22Rv1 (cell line): ENCODE data around the gene THAP3.

Experiments
- H3K27ac ChIP-seq: fragments of 450-650 bp; 2 replicates; pipeline ENCODE4 v1.5.1; 2017
- CTCF ChIP-seq: fragments of 450-650 bp; IDR thresholded peaks from 2 replicates; pipeline ENCODE4 v1.5.1; 2017; ENCODE audit warnings: mild to moderate bottlenecking
- ZFX ChIP-seq: fragments of 450-650 bp; IDR thresholded peaks from 2 replicates; pipeline ENCODE4 v1.6.1; 2017; ENCODE audit warnings: antibody characterized with exemption, borderline replicate concordance

Gene THAP3

GRCh38 chr1:6623269-6623965 lies 1.3 kb upstream of the THAP3 start:
- TF ChIP-seq CTCF, result no peak
- TF ChIP-seq ZFX, result no peak
- peak overlapping the region; percentile 90 for H3K27ac ChIP-seq

DNA sequence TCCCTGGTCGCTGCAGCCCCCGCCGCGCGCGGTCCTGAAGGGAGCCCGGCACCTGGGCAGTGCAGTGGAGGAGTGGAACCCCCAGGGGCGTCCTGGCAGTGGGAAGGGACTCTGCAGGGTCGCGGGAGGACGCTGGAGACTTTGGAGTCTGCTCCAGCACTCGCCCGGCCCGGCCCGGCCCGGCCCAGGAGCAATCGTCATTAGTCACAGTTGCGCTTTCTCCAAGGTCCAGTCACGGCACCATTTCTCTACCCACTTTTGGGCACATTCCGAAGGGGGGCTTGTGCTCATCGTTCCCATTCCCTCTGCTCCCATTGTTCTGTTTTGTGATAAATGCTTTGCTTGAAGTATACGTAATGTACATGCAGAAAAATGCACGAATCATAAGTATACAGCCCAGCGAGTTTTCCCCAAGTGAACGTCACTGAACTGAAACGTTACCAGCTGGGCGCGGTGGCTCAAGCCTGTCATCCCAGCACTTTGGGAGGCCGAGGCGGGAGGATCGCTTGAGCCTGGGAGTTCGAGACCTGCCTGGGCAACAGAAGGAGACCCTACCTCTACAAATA lies 999 bp downstream of the THAP3 start:
- H3K27ac ChIP-seq, result peak overlapping the region; percentile 90
- TF ChIP-seq ZFX, result no peak
- TF ChIP-seq CTCF, result no peak

DNA sequence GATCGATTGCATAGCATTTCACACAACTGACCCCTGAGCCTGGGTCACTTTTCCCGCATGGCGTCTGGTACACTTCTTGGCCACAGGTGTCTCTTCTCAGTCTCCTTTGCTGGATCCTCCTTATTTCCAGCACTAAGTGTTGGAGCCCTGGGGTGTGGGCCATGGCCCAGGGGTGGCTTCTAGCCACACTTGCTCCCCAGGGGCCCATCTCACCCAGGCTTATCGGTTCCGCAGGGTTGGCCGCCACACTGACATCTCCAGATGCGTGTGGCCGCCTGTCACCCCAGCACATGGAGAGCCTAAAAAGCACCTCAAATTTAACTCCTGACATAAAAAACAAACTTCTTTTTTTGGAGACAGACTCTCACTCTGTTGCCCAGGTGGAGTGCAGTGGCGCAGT lies 2.4 kb downstream of the THAP3 start:
- no peak overlapping the region for H3K27ac ChIP-seq
- TF ChIP-seq CTCF (no peak), ZFX (no peak)

- TF ChIP-seq CTCF (no peak), ZFX (no peak)
- no peak overlapping the region for H3K27ac ChIP-seq
Observed at GRCh38 chr1:6627841-6628545, 3.3 kb downstream of the THAP3 start.

DNA sequence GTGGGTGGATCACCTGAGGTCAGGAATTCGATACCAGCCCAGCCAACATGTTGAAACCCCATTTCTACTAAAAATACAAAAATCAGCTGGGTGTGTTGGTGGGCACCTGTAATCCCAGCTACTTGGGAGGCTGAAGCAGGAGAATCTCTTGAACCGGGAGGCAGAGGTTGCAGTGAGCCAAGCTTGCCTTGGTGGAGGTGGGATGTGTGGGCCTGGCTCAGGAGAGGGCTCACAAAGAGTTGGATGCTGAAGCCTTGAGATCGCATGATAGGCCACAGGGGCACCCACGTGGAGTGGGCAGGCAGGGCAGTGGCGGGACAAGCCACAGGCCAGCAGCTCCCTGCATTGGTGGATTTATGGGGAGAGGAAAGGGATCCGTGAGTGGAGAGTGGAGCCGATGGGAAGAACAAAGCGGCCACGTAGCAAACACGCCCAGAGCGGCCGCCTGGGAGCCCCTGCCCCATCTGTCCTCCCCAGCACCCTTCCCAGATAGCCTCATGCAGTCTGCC lies 4.4 kb downstream of the THAP3 start:
- TF ChIP-seq CTCF (no peak), ZFX (no peak)
- no peak overlapping the region for H3K27ac ChIP-seq

GRCh38 chr1:6630027-6630426 lies 5.4 kb downstream of the THAP3 start:
- no peak overlapping the region for H3K27ac ChIP-seq
- no peak for TF ChIP-seq CTCF
- TF ChIP-seq ZFX, result no peak

DNA sequence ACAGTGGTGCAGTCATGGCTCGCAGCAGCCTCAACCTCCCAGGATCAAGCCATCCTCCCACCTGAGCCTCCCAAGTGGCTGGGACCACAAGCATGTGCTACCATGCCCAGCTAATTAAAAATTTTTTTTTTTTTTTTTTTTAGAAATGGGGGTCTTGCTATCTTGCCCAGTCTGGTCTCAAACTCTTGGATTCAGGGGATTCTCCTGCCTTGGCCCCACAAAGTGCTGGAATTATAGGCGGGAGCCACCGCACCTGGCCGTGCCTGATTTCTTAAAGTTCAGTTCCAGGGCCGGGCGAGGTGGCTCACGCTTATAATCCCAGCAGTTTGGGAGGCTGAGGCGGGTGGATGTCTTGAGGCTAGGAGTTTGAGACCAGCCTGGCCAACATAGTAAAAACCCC lies 6.4 kb downstream of the THAP3 start:
- TF ChIP-seq ZFX (no peak), CTCF (no peak)
- no peak overlapping the region for H3K27ac ChIP-seq
